ENCODE results near the gene CYP17A1.
"Not testable (repeated sequence)": the region's sequence is repeated elsewhere in the genome, so short reads cannot be mapped to it uniquely, and the experiment has no call there.

CYP17A1 gene

DNA sequence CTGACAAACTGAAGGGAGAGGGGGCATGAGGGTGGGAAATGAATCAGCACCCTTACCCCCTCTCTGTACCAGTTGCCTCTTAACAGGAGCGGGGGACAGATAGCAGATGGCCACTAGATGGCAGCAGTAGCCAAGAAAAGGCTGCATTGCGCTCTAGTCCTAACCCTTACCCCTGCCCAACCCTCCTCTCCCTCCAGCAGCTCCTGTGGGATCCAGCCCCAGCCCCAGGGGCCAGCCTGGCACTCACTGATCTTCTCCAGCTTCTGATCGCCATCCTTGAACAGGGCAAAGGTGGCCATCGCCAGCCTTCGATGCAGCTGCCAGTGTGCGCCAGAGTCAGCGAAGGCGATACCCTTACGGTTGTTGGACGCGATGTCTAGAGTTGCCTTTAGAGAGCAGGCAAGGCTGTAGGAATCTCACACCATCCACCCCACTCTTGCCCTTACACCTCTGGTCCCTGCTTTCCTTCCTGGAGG, 2.2 kb downstream of the CYP17A1 start:
- peak; percentile 1 for DNase-seq

DNA sequence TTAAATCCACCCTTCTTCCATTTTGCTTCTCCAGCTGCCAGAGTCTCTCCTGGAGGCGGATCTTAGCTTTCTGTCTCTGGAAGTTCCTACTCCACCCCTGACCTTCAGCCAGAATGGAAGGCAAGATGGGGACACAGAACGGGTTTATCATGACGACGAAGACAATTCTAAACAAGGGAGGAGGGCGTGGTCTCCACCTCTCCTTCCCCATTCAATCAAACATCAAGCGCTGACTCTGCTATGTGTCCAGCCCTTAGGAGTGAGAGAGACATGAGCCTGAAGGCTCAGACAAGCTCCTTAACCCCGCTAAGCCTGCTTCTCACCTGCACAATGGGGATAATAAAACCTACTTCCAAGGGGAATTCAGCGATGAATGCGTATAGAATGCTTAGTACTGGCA, 3.1 kb downstream of the CYP17A1 start:
- no peak for DNase-seq

DNA sequence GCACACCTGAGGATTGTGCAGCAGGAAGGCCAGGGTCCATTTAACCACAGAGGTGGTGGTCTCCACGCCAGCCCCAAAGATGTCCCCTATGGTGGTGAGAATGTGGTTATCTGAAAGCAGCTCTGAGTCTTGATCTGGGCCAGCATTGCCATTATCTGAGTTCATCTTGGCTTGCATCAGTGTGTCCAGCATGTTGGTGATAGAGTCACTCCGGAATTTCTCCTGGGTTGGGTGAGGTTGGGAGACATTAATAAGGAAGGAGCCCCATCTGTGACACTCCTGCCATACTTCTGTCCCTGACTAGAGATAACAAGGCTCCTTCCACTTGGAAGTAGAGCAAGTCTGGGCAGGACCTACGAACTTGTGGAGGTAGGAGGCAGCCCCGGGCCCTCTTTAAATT, 4.2 kb downstream of the CYP17A1 start:
- DNase-seq = no peak

DNA sequence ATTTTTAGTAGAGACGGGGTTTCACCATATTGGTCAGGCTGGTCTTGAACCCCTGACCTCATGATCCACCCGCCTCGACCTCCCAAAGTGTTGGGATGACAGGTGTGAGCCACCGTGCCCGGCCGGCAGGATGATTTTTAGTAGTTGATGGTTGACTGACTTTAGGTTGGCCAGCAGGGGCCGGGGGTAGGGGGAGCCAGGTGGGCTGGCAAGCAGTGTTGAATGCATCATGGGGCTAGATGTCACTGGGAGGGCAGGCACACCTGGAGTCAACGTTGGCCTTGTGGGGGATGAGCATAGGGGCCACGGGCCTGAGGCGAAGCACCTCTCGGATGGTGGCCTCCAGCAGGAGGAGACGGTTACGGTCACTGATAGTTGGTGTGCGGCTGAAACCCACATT, 5.0 kb downstream of the CYP17A1 start:
- DNase-seq = no peak

DNA sequence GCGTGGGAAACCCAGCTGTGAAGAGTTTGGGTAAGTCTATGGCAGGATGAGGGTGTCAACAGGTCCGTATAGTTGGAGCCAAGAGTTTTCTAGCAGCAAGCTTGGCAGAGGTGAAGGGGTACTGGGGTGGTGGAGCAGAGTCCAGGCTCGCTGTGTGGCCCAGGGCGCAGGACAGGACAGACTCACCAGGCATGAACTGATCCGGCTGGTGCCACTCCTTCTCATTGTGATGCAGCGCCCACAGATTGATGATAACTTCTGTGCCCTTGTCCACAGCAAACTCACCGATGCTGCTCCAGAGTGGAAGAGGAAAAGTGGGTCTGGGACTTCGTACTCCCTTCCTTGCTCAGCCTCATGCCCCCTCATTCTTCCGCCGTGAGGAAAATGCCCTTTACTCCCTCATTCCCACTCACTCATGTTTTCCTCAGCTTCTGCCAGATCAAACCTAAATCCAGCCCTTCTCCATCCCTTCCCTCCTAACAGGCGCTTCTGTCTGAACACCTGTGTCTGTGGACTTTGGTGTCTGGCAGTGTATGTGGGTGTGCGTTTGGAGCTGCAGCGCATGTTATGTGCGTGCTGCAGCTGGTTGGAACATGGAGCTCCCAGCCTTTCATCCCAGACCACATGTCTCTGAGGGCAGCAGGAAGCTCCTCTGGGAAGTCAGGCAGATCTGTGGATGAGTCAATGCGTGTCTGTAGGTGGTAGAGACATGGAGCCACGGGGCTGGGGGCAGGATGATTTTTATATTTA, 5.7 kb downstream of the CYP17A1 start:
- DNase-seq = no peak

DNA sequence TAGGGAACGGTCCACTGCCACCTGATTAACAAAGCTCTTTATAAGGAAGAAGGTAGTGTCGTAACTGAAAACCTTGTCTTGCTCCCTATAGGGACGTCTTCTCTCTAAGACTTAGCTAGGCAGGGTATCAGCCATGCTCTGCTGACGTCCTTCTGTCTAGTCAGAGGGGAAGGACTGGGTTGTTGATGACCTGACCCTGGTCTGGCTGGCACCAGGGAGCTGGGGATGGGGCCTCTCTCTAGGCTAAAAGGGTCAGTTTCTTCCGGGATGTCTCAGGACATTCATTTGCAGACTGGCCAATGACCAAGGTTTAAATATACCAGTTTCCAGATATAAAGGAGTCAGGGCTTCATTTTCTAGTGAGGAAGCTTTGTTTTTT, 9.6 kb downstream of the CYP17A1 start:
- no peak for DNase-seq

DNA sequence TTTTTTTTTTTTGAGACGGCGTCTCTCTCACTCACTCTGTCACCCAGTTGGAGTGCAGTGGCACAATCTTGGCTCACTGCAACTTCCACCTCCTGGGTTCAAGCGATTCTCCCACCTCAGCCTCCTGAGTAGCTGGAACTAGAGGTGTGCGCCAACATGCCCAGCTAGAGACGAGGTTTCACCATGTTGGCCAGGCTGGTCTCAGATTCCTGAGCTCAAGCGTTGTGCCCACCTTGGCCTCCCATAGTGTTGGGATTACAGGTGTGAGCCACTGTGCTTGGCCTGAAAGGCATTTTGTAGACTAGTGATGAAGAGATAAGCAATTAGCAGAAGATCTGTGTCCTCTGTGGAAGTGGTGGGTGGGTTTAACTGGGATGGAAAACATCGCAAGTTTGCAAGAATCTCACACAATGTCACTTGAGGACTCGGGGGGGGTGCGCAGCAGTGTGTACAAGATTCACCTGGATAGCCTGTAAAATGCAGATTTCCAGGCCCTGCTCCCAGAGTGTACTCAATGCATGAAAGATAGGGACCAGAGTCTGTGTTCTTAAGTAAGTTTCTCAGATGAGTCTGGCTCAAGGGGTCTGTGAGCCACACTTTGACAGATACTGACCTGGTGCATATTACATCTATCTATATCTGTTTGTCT, 10.9 kb downstream of the CYP17A1 start:
- DNase-seq = no peak

DNA sequence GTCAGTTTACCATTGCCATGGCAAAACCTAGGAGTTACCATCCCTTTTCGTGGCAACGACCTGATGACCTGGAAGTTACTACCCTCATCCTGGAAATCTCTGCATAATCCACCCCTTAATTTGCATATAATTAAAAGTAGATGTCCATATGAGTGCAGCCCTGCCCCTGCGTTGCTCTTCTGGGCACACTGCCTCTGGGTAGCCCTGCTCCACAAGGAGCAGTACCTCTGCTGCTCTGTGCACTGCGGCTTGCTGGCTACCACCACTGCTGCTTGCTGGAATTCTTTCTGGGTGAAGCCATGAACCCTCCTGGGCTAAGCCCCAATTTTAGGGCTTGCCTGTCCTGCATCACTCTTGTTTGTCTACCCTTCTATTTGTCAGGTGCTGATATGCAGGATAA, 12.5 kb downstream of the CYP17A1 start:
- no peak for DNase-seq

DNA sequence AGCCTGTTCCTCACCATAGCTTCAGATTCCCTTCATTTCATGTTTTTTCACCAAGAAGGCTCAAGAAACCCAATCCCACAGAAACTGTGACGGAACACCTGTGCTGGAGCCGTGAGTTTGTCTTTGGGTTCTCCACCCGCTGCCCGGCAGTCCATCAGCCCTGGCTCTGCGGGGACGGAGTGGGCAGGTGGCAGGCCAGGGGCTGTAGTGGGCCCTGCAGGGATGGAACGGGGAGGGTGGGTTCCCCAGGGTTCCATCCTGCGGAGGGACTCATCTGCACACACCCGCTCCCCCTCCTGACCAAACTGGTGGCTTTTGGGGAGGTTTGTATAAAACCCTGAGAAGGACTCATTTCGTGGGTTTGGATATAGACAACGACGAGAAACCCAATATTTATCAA, 15.0 kb downstream of the CYP17A1 start:
- DNase-seq = no peak

DNA sequence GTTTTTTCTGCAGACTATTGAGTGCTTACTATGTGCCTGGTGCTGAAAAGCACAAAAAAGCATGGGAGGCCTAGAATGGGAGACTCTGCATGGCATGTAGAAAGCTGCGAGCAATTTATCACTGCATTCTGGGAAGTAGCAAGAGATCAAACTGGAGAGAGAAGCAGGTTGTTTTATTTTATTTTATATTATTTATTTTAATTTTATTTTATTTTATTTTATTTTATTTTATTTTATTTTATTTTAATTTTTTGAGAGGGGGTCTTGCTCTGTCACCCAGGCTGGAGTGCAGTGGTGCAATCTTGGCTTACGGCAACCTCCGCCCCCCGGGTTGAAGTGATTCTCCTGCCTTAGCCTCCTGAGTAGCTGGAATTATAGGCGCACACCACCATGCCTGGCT, 17.2 kb downstream of the CYP17A1 start:
- DNase-seq = not testable (repeated sequence)

DNA sequence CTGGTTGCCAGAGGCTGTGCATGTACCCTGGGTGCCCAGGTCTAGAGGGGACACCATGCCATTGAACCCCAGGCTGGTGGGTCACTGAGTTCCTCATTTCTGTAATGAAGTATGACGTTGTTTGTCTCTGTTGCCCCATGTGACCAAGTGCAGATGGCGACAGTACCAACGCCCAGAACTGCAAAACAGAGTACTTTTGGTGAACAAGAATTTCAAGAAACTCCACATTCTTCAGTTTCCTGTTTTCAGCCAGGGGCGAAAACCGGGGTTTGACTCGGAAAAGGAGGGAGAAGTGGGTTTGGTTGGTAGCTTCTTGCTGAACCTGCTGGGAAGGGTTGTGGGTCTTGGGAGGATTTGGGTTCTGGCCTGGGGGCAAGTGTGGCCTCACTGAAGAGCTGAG, 18.2 kb downstream of the CYP17A1 start:
- DNase-seq = no peak

DNA sequence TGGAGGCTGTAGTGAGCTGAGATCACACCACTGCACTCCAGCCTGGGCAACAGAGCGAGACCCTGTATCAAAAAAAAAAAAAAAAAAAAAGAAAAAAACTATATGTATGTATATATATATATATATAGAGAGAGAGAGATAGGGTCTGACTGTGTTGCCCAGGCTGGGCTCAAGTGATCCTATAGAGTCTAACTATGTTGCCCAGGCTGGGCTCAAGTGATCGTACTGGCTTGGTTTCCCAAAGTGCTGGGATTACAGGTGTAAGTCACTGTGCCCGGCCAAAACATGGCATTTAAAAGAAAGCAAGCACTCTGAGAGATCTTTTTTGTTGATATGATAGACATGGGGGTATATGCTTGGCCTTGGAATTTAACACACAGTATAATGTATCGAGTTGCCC, 20.0 kb downstream of the CYP17A1 start:
- no peak for DNase-seq

DNA sequence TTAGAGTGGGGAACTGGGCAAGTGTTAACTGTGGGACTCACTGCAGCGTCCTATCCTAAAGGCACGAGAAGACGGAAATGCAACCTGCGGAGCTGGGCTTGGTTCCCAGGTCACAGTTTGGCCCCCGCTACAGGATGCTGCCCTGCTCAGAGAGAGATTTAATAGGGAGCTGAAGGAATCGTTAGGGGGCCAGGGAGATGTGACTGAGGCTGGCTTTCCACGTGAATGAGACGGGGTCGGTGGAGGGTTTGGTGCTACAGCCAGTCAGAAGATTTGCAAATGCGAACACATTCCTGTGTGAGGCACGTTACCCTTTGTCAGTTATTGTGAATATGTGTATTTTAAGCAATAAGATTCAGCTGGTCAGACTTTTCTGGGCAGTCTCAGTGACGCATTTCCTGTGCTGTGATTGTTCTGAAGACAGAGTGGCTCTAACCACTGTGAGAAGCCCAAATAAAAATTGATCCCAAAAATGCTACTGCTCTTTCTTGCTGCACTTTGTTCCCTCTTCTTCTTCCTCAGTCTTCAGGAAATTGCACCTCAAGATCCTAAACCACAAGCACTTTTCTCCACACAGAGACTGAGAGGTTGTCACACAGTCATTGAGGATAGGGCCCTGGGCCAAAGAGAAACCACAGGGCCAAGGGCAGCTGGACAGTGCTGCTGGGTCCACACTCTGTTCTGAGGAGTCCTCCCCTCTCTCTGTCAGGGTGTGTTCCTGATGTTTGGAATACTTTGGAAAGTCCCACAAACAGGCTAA, 21.2 kb downstream of the CYP17A1 start:
- DNase-seq = peak; percentile 14

DNA sequence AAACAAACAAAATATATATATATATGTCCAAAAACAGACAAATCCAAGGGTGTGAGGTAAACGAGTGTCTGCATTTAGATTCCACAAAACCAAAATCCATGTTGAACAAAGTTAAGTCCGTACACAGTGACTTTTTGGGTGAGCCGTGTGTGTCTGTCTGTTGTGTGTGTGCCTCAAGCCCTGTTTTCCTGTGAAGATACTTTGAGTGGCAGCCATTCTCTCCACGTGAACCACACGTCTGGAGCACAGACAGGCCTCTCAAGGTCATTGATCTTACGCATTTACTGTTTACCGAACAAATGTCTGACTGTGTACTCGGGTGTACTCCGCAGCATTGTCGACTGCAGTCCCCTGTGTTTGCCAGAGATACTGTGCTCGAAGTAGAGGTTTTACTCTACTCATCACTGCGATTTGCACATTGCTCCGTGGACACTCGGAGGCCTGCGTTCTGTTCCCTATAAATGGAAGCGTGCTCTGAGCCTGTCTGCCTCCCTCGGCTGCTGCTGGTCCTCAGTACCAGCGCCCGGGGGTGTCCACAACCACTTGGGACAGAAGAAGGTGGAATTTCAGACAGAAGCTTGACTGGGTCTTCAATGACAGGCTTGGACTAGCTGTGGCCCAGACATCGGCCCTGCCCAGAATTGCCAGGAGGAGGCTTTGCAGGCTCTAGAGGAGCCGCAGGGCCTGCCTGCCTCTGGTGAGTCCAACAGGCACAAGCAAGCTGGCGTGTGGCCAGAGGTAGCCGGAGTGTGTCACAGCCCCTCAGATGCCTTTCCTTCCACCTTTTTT, 22.1 kb downstream of the CYP17A1 start:
- DNase-seq = no peak

DNA sequence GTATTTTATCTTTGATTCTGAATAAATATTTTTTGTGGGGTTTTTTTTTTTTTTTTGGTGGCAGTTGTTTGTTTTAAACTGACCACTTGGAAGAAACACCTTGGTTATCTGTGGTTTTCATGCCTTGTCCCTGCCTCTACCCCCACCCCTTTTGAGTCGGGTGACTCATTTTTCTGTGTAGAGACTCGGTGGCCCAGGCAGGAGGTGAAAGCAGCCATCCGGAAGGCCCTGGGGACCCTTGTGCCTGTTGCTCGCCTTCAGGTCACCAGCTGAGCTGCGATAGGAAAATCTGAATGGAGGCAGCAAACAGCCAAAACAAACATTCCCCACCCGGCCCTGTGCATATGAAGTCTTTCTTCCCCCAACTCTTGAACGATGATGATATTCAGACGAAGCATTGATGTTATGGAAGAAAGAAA, 22.8 kb downstream of the CYP17A1 start:
- DNase-seq = no peak

DNA sequence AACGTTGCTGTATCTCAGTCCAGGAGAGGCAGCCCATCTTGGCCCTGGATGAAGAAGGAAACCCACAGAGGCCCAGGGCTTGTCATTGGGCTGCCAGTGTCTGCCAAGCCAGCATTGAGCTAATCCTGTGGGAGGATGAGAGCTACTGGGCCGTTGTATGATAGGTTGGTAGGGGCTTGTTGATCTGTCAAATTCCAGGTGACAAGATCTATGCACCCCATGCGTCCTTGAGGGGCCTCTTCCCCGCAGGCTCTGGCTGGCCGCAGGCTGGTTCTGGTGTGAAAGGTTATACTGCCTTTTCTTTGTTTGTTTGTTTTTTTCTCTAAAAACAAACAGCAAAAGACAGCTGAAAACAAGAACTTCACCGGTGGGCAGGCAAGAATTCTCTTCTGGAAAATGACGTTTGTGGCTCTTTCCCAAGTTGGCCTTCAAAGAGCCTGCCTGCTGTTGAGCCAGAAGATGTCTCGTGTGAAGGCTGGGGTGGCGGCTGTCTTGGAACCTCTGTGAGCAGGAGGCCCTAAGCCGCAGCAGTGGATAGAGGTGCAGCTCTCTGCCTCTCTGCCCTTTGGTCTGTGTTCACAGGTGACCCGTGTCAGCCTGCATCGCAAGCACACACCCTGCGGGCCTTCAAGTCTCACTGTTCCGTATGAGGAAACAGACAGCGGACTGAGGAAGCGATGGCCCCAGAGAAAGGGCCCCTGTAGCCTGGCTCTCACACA, 23.3 kb downstream of the CYP17A1 start:
- DNase-seq = no peak

DNA sequence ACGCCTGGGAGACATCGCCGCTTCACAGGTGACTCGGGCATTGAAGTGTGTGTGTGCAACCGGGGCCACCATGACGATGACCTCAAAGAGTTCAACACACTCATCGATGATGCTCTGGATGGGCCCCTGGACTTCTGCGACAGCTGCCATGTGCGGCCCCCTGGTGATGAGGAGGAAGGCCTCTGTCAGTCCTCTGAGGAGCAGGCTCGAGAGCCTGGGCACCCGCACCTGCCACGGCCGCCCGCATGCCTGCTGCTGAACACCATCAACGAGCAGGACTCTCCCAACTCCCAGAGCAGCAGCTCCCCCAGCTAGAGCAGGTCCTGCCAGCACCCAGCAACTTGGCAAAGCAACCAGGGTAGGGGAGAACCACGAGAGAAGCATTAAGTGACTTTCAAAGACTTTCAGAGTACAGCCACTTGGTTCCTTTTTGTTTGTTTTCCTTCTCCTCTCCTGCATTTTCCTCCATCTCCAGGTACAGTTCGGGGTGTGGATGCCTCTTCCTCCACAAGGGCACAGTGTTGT, 24.1 kb downstream of the CYP17A1 start:
- no peak for DNase-seq

DNA sequence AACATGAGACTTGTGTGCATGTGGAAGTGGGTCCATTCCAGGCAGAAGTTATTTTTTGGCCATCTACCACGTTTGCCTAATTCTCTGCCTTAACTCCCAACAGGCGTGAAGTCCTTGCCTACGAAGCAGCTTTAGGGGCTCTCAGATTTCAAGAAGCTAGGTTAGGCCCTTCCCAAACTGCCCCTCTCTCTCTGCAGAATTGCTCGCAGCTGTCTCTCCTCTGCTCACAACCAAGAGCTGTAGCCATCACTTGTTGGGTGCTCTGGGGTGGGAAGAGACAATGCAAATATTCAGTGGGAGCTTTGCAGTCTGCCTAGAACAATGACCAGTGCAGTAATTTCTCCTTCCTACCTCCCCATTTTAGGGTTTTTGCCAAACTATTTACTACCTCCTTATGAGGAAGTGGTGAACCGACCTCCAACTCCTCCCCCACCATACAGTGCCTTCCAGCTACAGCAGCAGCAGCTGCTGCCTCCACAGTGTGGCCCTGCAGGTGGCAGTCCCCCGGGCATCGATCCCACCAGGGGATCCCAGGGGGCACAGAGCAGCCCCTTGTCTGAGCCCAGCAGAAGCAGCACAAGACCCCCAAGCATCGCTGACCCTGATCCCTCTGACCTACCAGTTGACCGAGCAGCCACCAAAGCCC, 24.9 kb downstream of the CYP17A1 start:
- peak; percentile 90 for DNase-seq

DNA sequence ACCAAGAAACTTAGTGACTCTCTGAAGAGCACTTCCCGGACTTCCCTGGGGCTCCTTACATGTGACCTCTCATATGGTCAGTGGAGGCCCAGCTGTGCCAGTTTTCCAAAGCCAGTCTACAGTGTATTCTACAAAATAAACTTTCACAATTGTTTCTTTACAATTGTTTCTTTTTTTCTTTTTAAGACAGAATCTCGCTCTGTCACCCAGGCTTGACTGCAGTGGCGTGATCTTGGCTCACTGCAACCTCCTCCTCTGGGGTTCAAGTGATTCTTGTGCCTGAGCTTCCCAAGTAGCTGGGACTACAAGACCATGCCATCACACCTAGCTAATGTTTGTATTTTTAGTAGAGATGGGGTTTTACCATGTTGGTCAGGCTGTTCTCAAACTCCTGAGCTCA, 25.9 kb downstream of the CYP17A1 start:
- no peak for DNase-seq

DNA sequence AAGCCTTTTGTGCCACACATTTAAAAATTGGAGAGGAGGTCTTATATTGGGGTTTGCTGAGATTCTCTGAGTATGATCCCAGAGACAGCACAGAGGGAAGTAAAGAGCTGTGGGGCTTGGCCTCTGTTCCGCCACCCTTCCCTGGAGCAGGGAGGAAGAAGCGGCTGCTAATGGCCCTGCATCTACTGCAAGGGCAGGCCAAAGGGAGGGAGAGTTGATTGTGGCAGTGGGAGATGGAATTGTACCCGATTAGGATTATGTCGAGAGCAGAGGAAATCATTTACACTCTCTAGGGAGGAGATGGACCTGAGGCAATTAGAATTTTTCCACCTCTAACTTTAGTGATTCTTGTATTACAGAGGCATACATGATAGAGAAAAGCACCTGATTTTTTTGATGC, 28.8 kb downstream of the CYP17A1 start:
- DNase-seq = no peak

DNA sequence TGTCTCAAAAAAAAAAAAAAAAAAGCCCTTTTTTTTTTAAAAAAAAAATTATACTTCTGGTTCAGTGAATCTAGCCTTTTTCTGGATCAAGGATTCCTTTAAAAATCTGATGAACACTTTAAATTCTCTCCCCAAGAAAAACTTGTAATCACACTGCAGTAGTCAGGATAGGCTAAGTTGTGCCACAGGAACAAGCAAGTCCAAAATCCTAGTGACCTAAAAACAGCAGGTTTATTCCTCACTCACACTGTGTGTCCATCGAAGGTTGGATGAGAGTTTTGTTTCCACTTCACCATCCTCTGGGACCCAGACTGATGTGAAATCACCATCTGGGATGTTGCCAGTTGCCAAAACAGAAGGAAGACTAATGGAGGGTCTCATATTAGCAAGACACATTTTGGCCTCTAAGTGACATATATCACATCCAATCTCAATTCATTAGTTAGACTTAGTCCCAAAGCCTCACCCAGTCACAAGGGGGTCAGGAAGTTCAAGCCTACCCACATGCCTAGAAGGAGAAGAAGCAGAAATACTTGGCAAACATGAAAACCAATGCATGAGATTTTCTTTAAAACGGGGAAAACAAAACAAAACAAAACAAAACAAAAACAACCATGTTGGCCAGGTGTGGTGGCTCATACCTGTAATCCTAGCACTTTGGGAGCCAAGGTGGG, 32.7 kb downstream of the CYP17A1 start:
- DNase-seq = no peak
